ENCODE measurements around the gene OGFOD2. TPM values are rescaled to one million over a fixed set of nuclear protein-coding genes. Genes with fewer than 3 reads are reported as not detected.

The OGFOD2 gene
- total and polyA plus RNA-seq, 4 donors = 8.0 to 18.6 (median 12.3) TPM

DNA sequence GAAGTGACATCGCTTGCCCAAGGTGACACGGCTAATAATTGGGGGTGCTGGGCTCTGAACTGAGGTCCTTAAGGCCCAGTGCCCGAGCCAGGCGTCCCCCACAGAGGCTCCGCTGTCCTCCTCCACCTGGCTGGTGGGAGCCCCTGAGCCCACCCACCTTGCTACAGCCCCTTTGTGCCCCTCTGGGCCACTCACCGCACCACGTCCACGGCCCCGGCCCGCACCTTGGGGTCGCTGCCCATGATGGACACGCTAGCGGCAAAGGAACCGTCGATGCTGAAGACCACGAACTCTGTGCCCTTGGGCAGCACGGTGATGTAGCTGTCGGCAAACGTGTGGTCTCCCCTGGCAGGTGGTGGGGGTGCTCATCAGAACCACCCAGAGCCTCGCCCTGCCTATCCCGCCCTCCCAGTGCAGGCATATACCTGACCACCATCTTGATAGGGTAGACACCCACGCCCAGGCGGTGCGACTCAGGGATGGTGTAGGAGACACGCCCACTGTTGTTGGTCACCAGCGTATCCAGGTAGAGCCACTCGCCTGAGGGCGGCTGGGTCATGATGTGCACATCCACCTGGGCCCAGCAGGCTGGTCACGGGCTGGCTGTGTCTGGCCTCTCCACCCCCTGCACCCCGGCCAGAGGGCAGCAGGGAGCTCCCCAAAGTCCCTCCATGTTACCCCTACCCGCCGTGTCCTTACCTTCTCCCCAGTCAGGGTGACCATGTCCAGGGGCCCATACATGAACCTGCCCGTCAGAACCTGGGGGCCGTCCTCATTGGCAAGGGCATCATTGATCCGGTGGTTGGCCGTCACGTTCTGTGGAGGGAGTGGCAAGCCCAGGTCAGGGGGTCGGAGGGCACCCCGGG is 12.3 kb downstream of the OGFOD2 start:
- Histone ChIP-seq H3K4me1 (ENCODE audit: control insufficient read depth in 4 of 4, insufficient read depth in 4 of 4, low read length in 3 of 4) (peaks cover 7 to 52% (median 33%) of the 10 kb centered on the region in 4 donors), H3K4me3 (ENCODE audit: low read depth in 1 of 3, low read length in 3 of 3) (no peak overlapping the region), H3K9ac (ENCODE audit: low read depth in 1 of 2, low read length in 2 of 2) (no peak overlapping the region), H3K27ac (ENCODE audit: low read depth in 1 of 2, low read length in 2 of 2) (no peak overlapping the region), H3K27me3 (ENCODE audit: control insufficient read depth in 4 of 4, insufficient read depth in 4 of 4, low read length in 3 of 4) (no peaks in the 10 kb centered on the region), H3K9me3 (ENCODE audit: control insufficient read depth in 4 of 4, low read length in 3 of 4) (no peaks in the 10 kb centered on the region), H3K36me3 (ENCODE audit: control insufficient read depth in 4 of 4, insufficient read depth in 3 of 4, low read depth in 1 of 4, low read length in 3 of 4) (peaks cover 11 to 49% (median 21%) of the 10 kb centered on the region in 4 donors)
- 89% methylated on average over 39 of the region's 39 CpGs for WGBS
- no peak for DNase-seq (ENCODE audit: low spot score)
- TF ChIP-seq FOXA1 (IDR thresholded peaks at IDR 0.05) (no peak), MAX (IDR thresholded peaks at IDR 0.05) (no peak), TAF1 (conservative IDR thresholded peaks at IDR 0.05) (no peak), GABPA (IDR thresholded peaks at IDR 0.05 in 1 of 2, conservative IDR thresholded peaks at IDR 0.05 in 1 of 2) (no peak), SP1 (IDR thresholded peaks at IDR 0.05) (no peak), EGR1 (IDR thresholded peaks at IDR 0.05; ENCODE audit: low read depth in 2 of 2) (no peak)
- TF ChIP-seq, protein P1, sequence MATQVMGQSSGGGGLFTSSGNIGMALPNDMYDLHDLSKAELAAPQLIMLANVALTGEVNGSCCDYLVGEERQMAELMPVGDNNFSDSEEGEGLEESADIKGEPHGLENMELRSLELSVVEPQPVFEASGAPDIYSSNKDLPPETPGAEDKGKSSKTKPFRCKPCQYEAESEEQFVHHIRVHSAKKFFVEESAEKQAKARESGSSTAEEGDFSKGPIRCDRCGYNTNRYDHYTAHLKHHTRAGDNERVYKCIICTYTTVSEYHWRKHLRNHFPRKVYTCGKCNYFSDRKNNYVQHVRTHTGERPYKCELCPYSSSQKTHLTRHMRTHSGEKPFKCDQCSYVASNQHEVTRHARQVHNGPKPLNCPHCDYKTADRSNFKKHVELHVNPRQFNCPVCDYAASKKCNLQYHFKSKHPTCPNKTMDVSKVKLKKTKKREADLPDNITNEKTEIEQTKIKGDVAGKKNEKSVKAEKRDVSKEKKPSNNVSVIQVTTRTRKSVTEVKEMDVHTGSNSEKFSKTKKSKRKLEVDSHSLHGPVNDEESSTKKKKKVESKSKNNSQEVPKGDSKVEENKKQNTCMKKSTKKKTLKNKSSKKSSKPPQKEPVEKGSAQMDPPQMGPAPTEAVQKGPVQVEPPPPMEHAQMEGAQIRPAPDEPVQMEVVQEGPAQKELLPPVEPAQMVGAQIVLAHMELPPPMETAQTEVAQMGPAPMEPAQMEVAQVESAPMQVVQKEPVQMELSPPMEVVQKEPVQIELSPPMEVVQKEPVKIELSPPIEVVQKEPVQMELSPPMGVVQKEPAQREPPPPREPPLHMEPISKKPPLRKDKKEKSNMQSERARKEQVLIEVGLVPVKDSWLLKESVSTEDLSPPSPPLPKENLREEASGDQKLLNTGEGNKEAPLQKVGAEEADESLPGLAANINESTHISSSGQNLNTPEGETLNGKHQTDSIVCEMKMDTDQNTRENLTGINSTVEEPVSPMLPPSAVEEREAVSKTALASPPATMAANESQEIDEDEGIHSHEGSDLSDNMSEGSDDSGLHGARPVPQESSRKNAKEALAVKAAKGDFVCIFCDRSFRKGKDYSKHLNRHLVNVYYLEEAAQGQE (IDR thresholded peaks at IDR 0.05) = no peak

DNA sequence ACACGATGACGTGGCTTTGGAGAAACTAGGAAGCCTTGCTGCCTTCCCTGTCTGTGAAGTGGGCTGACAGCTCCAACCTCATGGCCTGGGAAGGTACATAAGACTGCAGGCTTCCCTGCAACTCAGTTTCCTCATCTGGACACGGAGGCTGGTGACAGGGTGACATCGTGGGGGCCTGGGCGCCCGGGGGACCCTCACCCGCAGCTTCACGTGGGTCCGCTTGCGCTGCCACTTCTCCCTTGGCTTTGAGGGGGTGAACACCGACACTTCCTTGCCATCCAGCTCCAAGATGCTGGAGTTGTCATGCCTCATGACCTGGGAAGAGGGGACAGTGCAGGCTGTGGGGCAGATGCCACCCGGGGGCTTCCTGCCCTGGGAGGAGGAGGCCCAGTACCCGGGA is 13.0 kb downstream of the OGFOD2 start:
- WGBS = 94% methylated on average over 13 of the region's 13 CpGs
- TF ChIP-seq SP1 (IDR thresholded peaks at IDR 0.05) = no peak
- no peak for TF ChIP-seq FOXA2 (IDR thresholded peaks at IDR 0.05)
- TF ChIP-seq JUND (IDR thresholded peaks at IDR 0.05) = no peak
- TF ChIP-seq, protein P2, sequence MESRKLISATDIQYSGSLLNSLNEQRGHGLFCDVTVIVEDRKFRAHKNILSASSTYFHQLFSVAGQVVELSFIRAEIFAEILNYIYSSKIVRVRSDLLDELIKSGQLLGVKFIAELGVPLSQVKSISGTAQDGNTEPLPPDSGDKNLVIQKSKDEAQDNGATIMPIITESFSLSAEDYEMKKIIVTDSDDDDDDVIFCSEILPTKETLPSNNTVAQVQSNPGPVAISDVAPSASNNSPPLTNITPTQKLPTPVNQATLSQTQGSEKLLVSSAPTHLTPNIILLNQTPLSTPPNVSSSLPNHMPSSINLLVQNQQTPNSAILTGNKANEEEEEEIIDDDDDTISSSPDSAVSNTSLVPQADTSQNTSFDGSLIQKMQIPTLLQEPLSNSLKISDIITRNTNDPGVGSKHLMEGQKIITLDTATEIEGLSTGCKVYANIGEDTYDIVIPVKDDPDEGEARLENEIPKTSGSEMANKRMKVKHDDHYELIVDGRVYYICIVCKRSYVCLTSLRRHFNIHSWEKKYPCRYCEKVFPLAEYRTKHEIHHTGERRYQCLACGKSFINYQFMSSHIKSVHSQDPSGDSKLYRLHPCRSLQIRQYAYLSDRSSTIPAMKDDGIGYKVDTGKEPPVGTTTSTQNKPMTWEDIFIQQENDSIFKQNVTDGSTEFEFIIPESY (IDR thresholded peaks at IDR 0.05) = no peak
- no peak for TF ChIP-seq MAX (IDR thresholded peaks at IDR 0.05)
- TF ChIP-seq EGR1 (IDR thresholded peaks at IDR 0.05; ENCODE audit: low read depth in 2 of 2) = no peak
- TF ChIP-seq, protein P3, sequence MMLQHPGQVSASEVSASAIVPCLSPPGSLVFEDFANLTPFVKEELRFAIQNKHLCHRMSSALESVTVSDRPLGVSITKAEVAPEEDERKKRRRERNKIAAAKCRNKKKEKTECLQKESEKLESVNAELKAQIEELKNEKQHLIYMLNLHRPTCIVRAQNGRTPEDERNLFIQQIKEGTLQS (IDR thresholded peaks at IDR 0.05) = no peak
- TF ChIP-seq HNF4A (conservative IDR thresholded peaks at IDR 0.05) = no peak
- TF ChIP-seq YY1 (IDR thresholded peaks at IDR 0.05) = no peak
- Histone ChIP-seq H3K36me3 (ENCODE audit: control insufficient read depth in 4 of 4, insufficient read depth in 3 of 4, low read depth in 1 of 4, low read length in 3 of 4) (peaks cover 11 to 46% (median 21%) of the 10 kb centered on the region in 4 donors), H3K27ac (ENCODE audit: low read depth in 1 of 2, low read length in 2 of 2) (no peak overlapping the region), H3K9ac (ENCODE audit: low read depth in 1 of 2, low read length in 2 of 2) (no peak overlapping the region), H3K27me3 (ENCODE audit: control insufficient read depth in 4 of 4, insufficient read depth in 4 of 4, low read length in 3 of 4) (no peaks in the 10 kb centered on the region), H3K4me3 (ENCODE audit: low read depth in 1 of 3, low read length in 3 of 3) (no peak overlapping the region), H3K9me3 (ENCODE audit: control insufficient read depth in 4 of 4, low read length in 3 of 4) (no peaks in the 10 kb centered on the region), H3K4me1 (ENCODE audit: control insufficient read depth in 4 of 4, insufficient read depth in 4 of 4, low read length in 3 of 4) (peaks cover 6 to 46% (median 28%) of the 10 kb centered on the region in 4 donors)
- no peak for DNase-seq (ENCODE audit: low spot score)

Measured in liver (tissue), 9 donors.